Neuron (in vitro differentiated cells): ENCODE measurements around the gene SWSAP1.
"Not testable (repeated sequence)": the region's sequence is repeated elsewhere in the genome, so short reads cannot be mapped to it uniquely, and the experiment has no call there.

Experiments used
- H2AFZ ChIP-seq: one replicate; pipeline ENCODE4 v1.6.1; 2013; ENCODE audit warnings: low read depth, mild to moderate bottlenecking, inconsistent platforms, low read length, moderate library complexity
- H3K27me3 ChIP-seq: one replicate; pipeline ENCODE4 v1.6.1; 2013; ENCODE audit warnings: low read length; ENCODE audit not compliant: insufficient read depth
- H3K36me3 ChIP-seq: one replicate; pipeline ENCODE4 v1.6.1; 2013; ENCODE audit warnings: low read length; ENCODE audit not compliant: insufficient read depth
- H3K4me1 ChIP-seq: one replicate; pipeline ENCODE4 v1.6.1; 2013; ENCODE audit warnings: low read length; ENCODE audit not compliant: insufficient read depth
- H3K4me3 ChIP-seq: 2 replicates; pipeline ENCODE4 v1.5.1; 2013; ENCODE audit warnings: mild to moderate bottlenecking, low read length, moderate library complexity
- H3K9me3 ChIP-seq: one replicate; pipeline ENCODE4 v1.6.1; 2013; ENCODE audit warnings: low read length

SWSAP1 gene

GRCh38 chr19:11377237-11377636, 2.8 kb downstream of the SWSAP1 start:
- Histone ChIP-seq H3K4me3 (no peak overlapping the region), H3K36me3 (no peaks in the 10 kb centered on the region), H3K9me3 (no peaks in the 10 kb centered on the region), H3K27me3 (no peaks in the 10 kb centered on the region), H2AFZ (no peak overlapping the region), H3K4me1 (peaks cover 25% of the 10 kb centered on the region)

- H2AFZ ChIP-seq: no peak overlapping the region
- peaks cover 2% of the 10 kb centered on the region for H3K27me3 ChIP-seq
- H3K9me3 ChIP-seq: no peaks in the 10 kb centered on the region
- peaks cover 25% of the 10 kb centered on the region for H3K4me1 ChIP-seq
- no peak overlapping the region for H3K4me3 ChIP-seq
- no peaks in the 10 kb centered on the region for H3K36me3 ChIP-seq
These were observed 3.3 kb downstream of the SWSAP1 start for GRCh38 chr19:11377756-11378155.

- Histone ChIP-seq H2AFZ (no peak overlapping the region), H3K36me3 (no peaks in the 10 kb centered on the region), H3K4me3 (no peak overlapping the region), H3K4me1 (peaks cover 21% of the 10 kb centered on the region), H3K27me3 (peaks cover 10% of the 10 kb centered on the region), H3K9me3 (no peaks in the 10 kb centered on the region)
These were observed 4.1 kb downstream of the SWSAP1 start for GRCh38 chr19:11378319-11379189.

- H3K9me3 ChIP-seq, H2AFZ ChIP-seq, H3K36me3 ChIP-seq, H3K4me3 ChIP-seq: not testable (repeated sequence)
- Histone ChIP-seq H3K4me1 (peaks cover 19% of the 10 kb centered on the region), H3K27me3 (peaks cover 13% of the 10 kb centered on the region)
These were observed 4.9 kb downstream of the SWSAP1 start for GRCh38 chr19:11379269-11379845.

- Histone ChIP-seq H3K27me3 (peaks cover 13% of the 10 kb centered on the region), H3K4me3 (no peak overlapping the region), H2AFZ (no peak overlapping the region), H3K9me3 (no peaks in the 10 kb centered on the region), H3K36me3 (no peaks in the 10 kb centered on the region), H3K4me1 (peaks cover 20% of the 10 kb centered on the region)
These were observed 5.4 kb downstream of the SWSAP1 start for GRCh38 chr19:11379857-11380350.

GRCh38 chr19:11380653-11381537, 6.4 kb downstream of the SWSAP1 start:
- Histone ChIP-seq H3K4me1 (peaks cover 12% of the 10 kb centered on the region), H3K27me3 (peaks cover 13% of the 10 kb centered on the region), H3K4me3 (peak overlapping the region; percentile 61), H2AFZ (peak overlapping the region; percentile 66), H3K36me3 (no peaks in the 10 kb centered on the region), H3K9me3 (no peaks in the 10 kb centered on the region)

GRCh38 chr19:11382898-11383705, 8.6 kb downstream of the SWSAP1 start:
- peaks cover 12% of the 10 kb centered on the region for H3K4me1 ChIP-seq
- H3K4me3 ChIP-seq: peak overlapping the region; percentile 38
- peak overlapping the region; percentile 19 for H2AFZ ChIP-seq
- H3K36me3 ChIP-seq: no peaks in the 10 kb centered on the region
- peaks cover 13% of the 10 kb centered on the region for H3K27me3 ChIP-seq
- H3K9me3 ChIP-seq: no peaks in the 10 kb centered on the region

- Histone ChIP-seq H3K27me3 (peaks cover 13% of the 10 kb centered on the region), H3K9me3 (no peaks in the 10 kb centered on the region), H3K36me3 (no peaks in the 10 kb centered on the region), H3K4me1 (peaks cover 10% of the 10 kb centered on the region), H3K4me3 (peak overlapping the region; percentile 38), H2AFZ (peak overlapping the region; percentile 70)
These were observed 9.2 kb downstream of the SWSAP1 start for GRCh38 chr19:11383706-11384048.

GRCh38 chr19:11384778-11385129, 10.3 kb downstream of the SWSAP1 start:
- peaks cover 10% of the 10 kb centered on the region for H3K4me1 ChIP-seq
- no peaks in the 10 kb centered on the region for H3K36me3 ChIP-seq
- no peak overlapping the region for H3K4me3 ChIP-seq
- no peaks in the 10 kb centered on the region for H3K9me3 ChIP-seq
- no peak overlapping the region for H2AFZ ChIP-seq
- H3K27me3 ChIP-seq: peaks cover 13% of the 10 kb centered on the region

GRCh38 chr19:11387162-11388034, 12.9 kb downstream of the SWSAP1 start:
- no peaks in the 10 kb centered on the region for H3K36me3 ChIP-seq
- no peak overlapping the region for H2AFZ ChIP-seq
- H3K27me3 ChIP-seq: peaks cover 13% of the 10 kb centered on the region
- H3K9me3 ChIP-seq: no peaks in the 10 kb centered on the region
- H3K4me1 ChIP-seq: peaks cover 7% of the 10 kb centered on the region
- no peak overlapping the region for H3K4me3 ChIP-seq

- H3K36me3 ChIP-seq: no peaks in the 10 kb centered on the region
- H3K27me3 ChIP-seq: no peaks in the 10 kb centered on the region
- no peak overlapping the region for H3K4me3 ChIP-seq
- no peaks in the 10 kb centered on the region for H3K4me1 ChIP-seq
- no peaks in the 10 kb centered on the region for H3K9me3 ChIP-seq
- no peak overlapping the region for H2AFZ ChIP-seq
These were observed 15.9 kb downstream of the SWSAP1 start for GRCh38 chr19:11390359-11390758.
